Uterus (tissue), 4 donors: ENCODE measurements around the gene TMEM229B. TPM values are rescaled to one million over a fixed set of nuclear protein-coding genes. Genes with fewer than 3 reads are reported as not detected.

Experiments
- DNase-seq, 2 donors: peaks; one replicate each; pipeline ENCODE4 v3.0.0-alpha.2; 2019 to 2020
- H3K27ac ChIP-seq, 2 donors: fragments of 200-600 bp; sonication (generic); 1 replicate in 1 of 2; 2 replicates in 1 of 2; pipeline ENCODE4 v1.5.1; 2016 to 2018
- H3K27me3 ChIP-seq, 2 donors: fragments of 200-600 bp; sonication (generic); one replicate each; pipeline ENCODE4 v1.5.1; 2018 to 2019; ENCODE audit warnings: control low read depth in 1 of 2
- H3K36me3 ChIP-seq, 2 donors: fragments of 200-600 bp; sonication (generic); one replicate each; pipeline ENCODE4 v1.5.1; 2019; ENCODE audit warnings: control low read depth in 1 of 2
- H3K4me1 ChIP-seq, 2 donors: fragments of 200-600 bp; sonication (generic); one replicate each; pipeline ENCODE4 v1.5.1; 2018 to 2019; ENCODE audit warnings: control low read depth in 1 of 2
- H3K4me3 ChIP-seq, 2 donors: fragments of 200-600 bp; sonication (generic); 1 replicate in 1 of 2; 2 replicates in 1 of 2; pipeline ENCODE4 v1.5.1; 2018 to 2019; ENCODE audit warnings: mild to moderate bottlenecking in 1 of 2
- H3K9me3 ChIP-seq, 2 donors: fragments of 200-600 bp; sonication (generic); one replicate each; pipeline ENCODE4 v1.5.1; 2019; ENCODE audit warnings: control low read depth in 1 of 2
- POLR2A ChIP-seq, 2 donors: fragments of 450-650 bp; IDR thresholded peaks; one replicate each; pipeline ENCODE4 v1.6.1; 2016; ENCODE audit warnings: antibody characterized with exemption in 2 of 2, mild to moderate bottlenecking in 1 of 2, moderate library complexity in 1 of 2
- intact Hi-C: fragments of 100-400 bp; cut with DNase I; formaldehyde crosslinking; loops from one replicate; pipeline ENCODE4 v1.15.1; 2023; ENCODE audit warnings: low total_unique reads
- total RNA-seq, 4 donors: library from RNA; depleted of rRNA in 3 of 4; stranded (reverse); fragments of >200 nt in 3 of 4; gene quantifications; one replicate each; pipeline versions ENCODE4 v1.1.0 to v1.2.4, GENCODE V29; 2014 to 2023
- TF ChIP-seq, protein P1 (sequence below), 4 experiments: fragments of 200-600 bp in 2 of 4; fragments of 450-650 bp in 2 of 4; sonication (generic) in 2 of 4; IDR thresholded peaks; one replicate each; pipeline ENCODE4 v1.5.1; 2016 to 2019; ENCODE audit warnings: antibody characterized with exemption in 4 of 4, mild to moderate bottlenecking in 2 of 4, moderate library complexity in 1 of 4
- donor health status: DM: yes; HTN: yes; CAD: no.

Gene TMEM229B
- total RNA-seq, 4 donors from 2014 or later: under 0.01 to 4.7 (median 2.8) TPM

GRCh38 chr14:67461996-67462395 is 26.5 kb downstream of the TMEM229B start:
- H3K4me3 ChIP-seq: no peak overlapping the region
- H3K36me3 ChIP-seq: no peaks in the 10 kb centered on the region
- no peaks in the 10 kb centered on the region for H3K4me1 ChIP-seq
- no peak overlapping the region for H3K27ac ChIP-seq
- no peaks in the 10 kb centered on the region for H3K9me3 ChIP-seq
- no peak for TF ChIP-seq POLR2A (IDR thresholded peaks at IDR 0.05)
- TF ChIP-seq, protein P1, sequence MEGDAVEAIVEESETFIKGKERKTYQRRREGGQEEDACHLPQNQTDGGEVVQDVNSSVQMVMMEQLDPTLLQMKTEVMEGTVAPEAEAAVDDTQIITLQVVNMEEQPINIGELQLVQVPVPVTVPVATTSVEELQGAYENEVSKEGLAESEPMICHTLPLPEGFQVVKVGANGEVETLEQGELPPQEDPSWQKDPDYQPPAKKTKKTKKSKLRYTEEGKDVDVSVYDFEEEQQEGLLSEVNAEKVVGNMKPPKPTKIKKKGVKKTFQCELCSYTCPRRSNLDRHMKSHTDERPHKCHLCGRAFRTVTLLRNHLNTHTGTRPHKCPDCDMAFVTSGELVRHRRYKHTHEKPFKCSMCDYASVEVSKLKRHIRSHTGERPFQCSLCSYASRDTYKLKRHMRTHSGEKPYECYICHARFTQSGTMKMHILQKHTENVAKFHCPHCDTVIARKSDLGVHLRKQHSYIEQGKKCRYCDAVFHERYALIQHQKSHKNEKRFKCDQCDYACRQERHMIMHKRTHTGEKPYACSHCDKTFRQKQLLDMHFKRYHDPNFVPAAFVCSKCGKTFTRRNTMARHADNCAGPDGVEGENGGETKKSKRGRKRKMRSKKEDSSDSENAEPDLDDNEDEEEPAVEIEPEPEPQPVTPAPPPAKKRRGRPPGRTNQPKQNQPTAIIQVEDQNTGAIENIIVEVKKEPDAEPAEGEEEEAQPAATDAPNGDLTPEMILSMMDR (IDR thresholded peaks at IDR 0.05): no peak
- DNase-seq: no peak
- intact Hi-C loops: no loop called here
- H3K27me3 ChIP-seq: no peaks in the 10 kb centered on the region

- Histone ChIP-seq H3K4me1 (no peaks in the 10 kb centered on the region), H3K9me3 (no peaks in the 10 kb centered on the region), H3K27ac (no peak overlapping the region), H3K27me3 (no peaks in the 10 kb centered on the region), H3K4me3 (no peak overlapping the region), H3K36me3 (no peaks in the 10 kb centered on the region)
- no peak for TF ChIP-seq POLR2A (IDR thresholded peaks at IDR 0.05)
- TF ChIP-seq, protein P1 (IDR thresholded peaks at IDR 0.05): no peak
- intact Hi-C loops: no loop called here
- DNase-seq: no peak
Measured at GRCh38 chr14:67461341-67461985, 27.1 kb downstream of the TMEM229B start.

- no peak for DNase-seq
- Histone ChIP-seq H3K27ac (no peak overlapping the region), H3K27me3 (no peaks in the 10 kb centered on the region), H3K4me1 (no peaks in the 10 kb centered on the region), H3K4me3 (no peak overlapping the region), H3K9me3 (no peaks in the 10 kb centered on the region), H3K36me3 (no peaks in the 10 kb centered on the region)
- intact Hi-C loops: no loop called here
- TF ChIP-seq, protein P1 (IDR thresholded peaks at IDR 0.05): no peak
- no peak for TF ChIP-seq POLR2A (IDR thresholded peaks at IDR 0.05)
Measured at GRCh38 chr14:67459336-67459735, 29.2 kb downstream of the TMEM229B start.

GRCh38 chr14:67457782-67458181 is 30.7 kb downstream of the TMEM229B start:
- H3K27me3 ChIP-seq: no peaks in the 10 kb centered on the region
- no peak for DNase-seq
- H3K4me3 ChIP-seq: no peak overlapping the region
- H3K36me3 ChIP-seq: no peaks in the 10 kb centered on the region
- no peaks in the 10 kb centered on the region for H3K9me3 ChIP-seq
- no peaks in the 10 kb centered on the region for H3K4me1 ChIP-seq
- TF ChIP-seq, protein P1 (IDR thresholded peaks at IDR 0.05): no peak
- TF ChIP-seq POLR2A (IDR thresholded peaks at IDR 0.05): no peak
- intact Hi-C loops: no loop called here
- H3K27ac ChIP-seq: no peak overlapping the region

- Histone ChIP-seq H3K27ac (no peak overlapping the region), H3K36me3 (no peaks in the 10 kb centered on the region), H3K27me3 (no peaks in the 10 kb centered on the region), H3K9me3 (no peaks in the 10 kb centered on the region), H3K4me3 (no peak overlapping the region), H3K4me1 (no peaks in the 10 kb centered on the region)
- intact Hi-C loops: no loop called here
- no peak for DNase-seq
- TF ChIP-seq, protein P1 (IDR thresholded peaks at IDR 0.05): no peak
Measured at GRCh38 chr14:67456732-67457131, 31.8 kb downstream of the TMEM229B start.
